Choroid plexus epithelial cell (primary cell): ENCODE measurements around the gene NKAIN1.

ENCODE experiments used
- DNase-seq: peaks from one replicate; pipeline ENCODE4 v3.0.0-alpha.2; 2010; ENCODE audit warnings: low read depth
- H3K4me3 ChIP-seq: 2 replicates; pipeline ENCODE4 v1.5.1; 2011; ENCODE audit warnings: low read depth, mild to moderate bottlenecking, control low read depth, low read length, moderate library complexity
- TF ChIP-seq, protein P1 (sequence below): conservative IDR thresholded peaks from 2 replicates; pipeline ENCODE4 v1.5.1; 2011; ENCODE audit warnings: low read depth, mild to moderate bottlenecking, control low read depth, inconsistent platforms, low read length, moderate library complexity

The NKAIN1 gene

DNA sequence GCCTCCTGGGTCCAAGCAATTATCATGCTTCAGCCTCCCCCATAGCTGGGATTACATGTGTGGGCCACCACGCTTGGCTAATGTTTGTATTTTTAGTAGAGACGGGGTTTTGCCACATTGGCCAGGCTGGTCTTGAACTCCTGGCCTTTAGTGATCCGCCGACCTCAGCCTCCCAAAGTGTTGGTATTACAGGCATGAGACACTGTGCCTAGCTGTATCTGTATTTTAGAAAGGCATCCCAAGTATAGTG, 69.3 kb downstream of the NKAIN1 start:
- no peak overlapping the region for H3K4me3 ChIP-seq
- no peak for DNase-seq
- TF ChIP-seq, protein P1, sequence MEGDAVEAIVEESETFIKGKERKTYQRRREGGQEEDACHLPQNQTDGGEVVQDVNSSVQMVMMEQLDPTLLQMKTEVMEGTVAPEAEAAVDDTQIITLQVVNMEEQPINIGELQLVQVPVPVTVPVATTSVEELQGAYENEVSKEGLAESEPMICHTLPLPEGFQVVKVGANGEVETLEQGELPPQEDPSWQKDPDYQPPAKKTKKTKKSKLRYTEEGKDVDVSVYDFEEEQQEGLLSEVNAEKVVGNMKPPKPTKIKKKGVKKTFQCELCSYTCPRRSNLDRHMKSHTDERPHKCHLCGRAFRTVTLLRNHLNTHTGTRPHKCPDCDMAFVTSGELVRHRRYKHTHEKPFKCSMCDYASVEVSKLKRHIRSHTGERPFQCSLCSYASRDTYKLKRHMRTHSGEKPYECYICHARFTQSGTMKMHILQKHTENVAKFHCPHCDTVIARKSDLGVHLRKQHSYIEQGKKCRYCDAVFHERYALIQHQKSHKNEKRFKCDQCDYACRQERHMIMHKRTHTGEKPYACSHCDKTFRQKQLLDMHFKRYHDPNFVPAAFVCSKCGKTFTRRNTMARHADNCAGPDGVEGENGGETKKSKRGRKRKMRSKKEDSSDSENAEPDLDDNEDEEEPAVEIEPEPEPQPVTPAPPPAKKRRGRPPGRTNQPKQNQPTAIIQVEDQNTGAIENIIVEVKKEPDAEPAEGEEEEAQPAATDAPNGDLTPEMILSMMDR: no peak

DNA sequence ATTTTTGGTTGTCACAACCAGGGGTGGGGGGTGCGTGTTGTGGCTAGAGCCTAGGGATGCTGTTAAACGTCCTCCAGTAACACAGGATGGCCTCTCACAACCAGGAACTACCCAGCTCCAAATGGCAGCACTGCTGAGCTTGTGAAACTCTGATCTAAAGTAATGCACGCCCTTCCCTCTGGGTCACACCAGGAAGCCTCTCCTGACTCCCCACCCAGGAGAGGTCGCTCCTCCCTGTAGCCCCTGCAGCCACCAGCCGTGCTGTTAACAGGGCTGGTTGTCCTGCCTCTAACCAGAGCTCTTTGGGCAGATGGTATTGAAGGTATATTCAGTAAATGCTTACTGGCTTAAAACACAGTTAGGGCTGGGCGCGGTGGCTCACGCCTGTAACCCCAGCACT, 73.2 kb downstream of the NKAIN1 start:
- H3K4me3 ChIP-seq: no peak overlapping the region
- DNase-seq: no peak
- TF ChIP-seq, protein P1: no peak

DNA sequence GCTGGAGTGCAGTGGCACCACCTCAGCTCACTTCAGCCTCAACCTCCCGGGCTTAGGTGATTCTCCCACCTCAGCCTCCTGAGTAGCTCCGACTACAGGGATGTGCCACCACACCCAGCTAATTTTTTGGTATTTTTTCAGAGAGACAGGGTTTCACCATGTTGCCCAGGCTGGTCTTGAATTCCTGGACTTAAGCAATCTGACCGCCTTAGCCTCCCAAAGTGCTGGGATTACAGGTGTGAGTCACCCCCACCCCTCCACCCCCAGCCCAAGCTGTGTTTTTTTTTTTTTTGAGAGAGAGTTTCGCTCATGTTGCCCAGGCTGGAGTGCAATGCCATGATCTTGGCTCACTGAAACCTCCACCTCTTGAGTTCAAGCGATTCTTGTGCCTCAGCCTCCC, 75.4 kb downstream of the NKAIN1 start:
- no peak overlapping the region for H3K4me3 ChIP-seq
- no peak for DNase-seq
- TF ChIP-seq, protein P1: no peak

DNA sequence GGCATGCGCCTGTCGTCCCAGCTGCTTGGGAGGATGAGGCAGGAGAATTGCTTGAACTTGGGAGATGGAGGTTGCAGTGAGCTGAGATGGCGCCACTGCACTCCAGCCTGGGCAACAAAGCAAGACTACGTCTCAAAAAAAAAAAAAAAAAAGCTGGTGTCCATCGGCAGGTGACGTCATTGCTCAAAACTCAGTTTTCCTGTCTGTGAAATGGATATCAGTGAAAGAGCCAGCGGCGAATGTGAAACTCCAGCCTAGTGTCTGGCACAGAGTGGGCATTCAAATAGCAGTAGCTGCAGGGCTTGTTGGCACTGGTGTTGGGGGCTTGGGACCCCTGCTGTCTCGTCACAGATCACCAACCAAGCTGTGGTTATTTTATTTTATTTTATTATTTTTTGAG, 75.8 kb downstream of the NKAIN1 start:
- DNase-seq: no peak
- TF ChIP-seq, protein P1: no peak
- H3K4me3 ChIP-seq: no peak overlapping the region

DNA sequence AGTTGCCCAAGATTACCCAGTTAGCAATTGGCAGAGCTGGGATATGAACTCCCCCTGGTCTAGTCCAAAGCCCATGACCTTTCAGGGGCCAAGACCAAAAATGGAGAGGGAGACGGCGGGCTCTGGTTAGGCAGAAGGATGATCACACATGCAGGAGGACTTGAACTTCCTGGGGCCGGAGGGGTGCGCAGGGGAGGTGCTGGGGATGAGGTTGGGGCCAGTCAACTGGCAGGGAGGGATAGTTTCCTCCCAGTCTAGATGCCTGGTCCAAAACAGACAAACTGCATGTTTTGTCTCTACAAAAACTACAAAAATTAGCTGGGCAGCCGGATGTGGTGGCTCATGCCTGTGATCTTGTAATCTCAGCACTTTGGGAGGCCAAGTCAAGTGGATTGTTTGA, 78.1 kb downstream of the NKAIN1 start:
- TF ChIP-seq, protein P1: no peak
- no peak for DNase-seq
- H3K4me3 ChIP-seq: no peak overlapping the region

DNA sequence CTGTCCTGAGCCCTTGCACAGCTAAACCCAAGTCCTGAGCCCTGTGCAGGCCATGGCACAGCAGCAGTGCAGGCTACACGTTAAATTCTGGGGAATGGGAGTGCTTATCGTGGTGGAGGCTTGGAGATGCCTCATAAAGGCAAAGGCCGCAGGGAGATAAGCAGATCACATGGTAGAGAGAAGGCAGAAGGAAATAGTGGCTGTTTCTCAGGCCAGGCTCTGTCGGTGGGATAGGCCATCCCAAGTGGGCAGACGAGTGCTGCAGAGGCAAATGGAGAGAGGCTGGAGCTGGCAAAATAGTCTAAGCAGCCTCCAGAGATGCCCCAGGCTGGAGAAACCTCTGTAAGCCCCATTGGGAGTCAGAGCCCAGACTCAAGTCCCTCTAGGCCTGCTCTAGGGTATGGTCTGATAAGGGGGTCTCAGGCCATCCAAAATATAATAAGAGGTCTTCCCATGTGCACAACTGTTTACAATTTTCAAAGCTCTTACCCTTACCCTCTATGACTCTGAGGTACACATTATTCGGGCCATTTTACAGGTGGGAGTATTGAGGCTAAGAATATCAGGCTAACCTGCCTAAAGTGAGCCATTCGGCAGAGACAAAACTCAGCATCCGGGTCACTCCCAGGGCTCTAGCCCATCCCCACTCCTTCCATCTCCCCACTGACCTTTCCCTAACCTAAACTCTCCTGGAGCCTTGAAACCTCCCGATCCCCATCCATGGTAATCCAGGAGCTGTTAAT, 79.6 kb downstream of the NKAIN1 start:
- H3K4me3 ChIP-seq: no peak overlapping the region
- no peak for DNase-seq
- TF ChIP-seq, protein P1: no peak

DNA sequence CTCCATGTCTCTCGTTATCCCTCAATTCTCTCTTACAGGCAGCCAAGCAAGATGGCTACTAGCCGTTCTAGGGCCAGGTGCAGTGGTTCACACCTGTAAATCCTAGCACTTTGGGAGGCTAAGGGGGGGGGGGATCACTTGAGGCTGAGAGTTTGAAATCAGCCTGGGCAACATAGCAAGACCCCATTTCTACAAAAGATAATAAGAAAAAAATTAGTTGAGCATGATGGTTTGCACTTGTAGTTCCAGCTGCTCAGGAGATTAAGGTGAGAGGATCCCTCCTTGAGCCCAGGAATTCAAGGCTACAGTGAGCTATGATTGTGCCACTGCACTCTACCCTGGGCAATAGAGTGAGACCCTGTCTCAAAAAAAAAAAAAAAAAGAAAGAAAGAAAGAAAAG, 80.4 kb downstream of the NKAIN1 start:
- H3K4me3 ChIP-seq: no peak overlapping the region
- DNase-seq: no peak
- TF ChIP-seq, protein P1: no peak
